BJ (cell line): Measurements from ENCODE around the gene MRS2. TPM values are rescaled to one million over a fixed set of nuclear protein-coding genes. Genes with fewer than 3 reads are reported as not detected.

Source experiments
- CTCF ChIA-PET: fragments of 350-600 bp; formaldehyde crosslinking; extraction: SDS; loops from one replicate; lab custom pipeline; 2021; ENCODE audit warnings: antibody characterized with exemption, inconsistent platforms; lab: Yijun Ruan, JAX
- POLR2A ChIA-PET: fragments of 300-600 bp; sonication (Branson Sonifier 250); formaldehyde crosslinking; extraction: SDS; loops from one replicate; lab custom pipeline; 2021; ENCODE audit warnings: antibody characterized with exemption; lab: Charles Lee
- DNase-seq: peaks from one replicate; pipeline ENCODE4 v3.0.0-alpha.2; 2011; ENCODE audit warnings: low read depth
- H3K27me3 ChIP-seq: 2 replicates; pipeline ENCODE4 v1.6.0; 2011; ENCODE audit warnings: low read length; ENCODE audit not compliant: control insufficient read depth, insufficient read depth
- H3K36me3 ChIP-seq: 2 replicates; pipeline ENCODE4 v1.5.1; 2011; ENCODE audit warnings: low read length; ENCODE audit not compliant: control insufficient read depth, insufficient read depth
- H3K4me3 ChIP-seq: 2 replicates; pipeline ENCODE4 v1.5.1; 2011; ENCODE audit warnings: low read depth, mild to moderate bottlenecking, control low read depth, low read length
- CTCF ChIP-seq: IDR thresholded peaks from 2 replicates; pipeline ENCODE4 v1.5.1; 2011; ENCODE audit warnings: low read depth, mild to moderate bottlenecking, control low read depth, inconsistent platforms, low read length, moderate library complexity; ENCODE audit not compliant: insufficient read depth
- polyA plus RNA-seq: library from polyadenylated mRNA; depleted of rRNA; stranded (reverse); fragments of >200 nt; gene quantifications from 2 replicates; pipeline ENCODE4 v1.2.3, GENCODE V29; 2011; rRNA removed
- small RNA-seq: library from RNA; depleted of rRNA; stranded (forward); fragments of <200 nt; gene quantifications from one replicate; pipeline ENCODE3, GENCODE V24; 2012; ENCODE audit warnings: low replicate concordance, low read depth; ENCODE audit not compliant: insufficient read length

Gene MRS2
- polyA plus RNA-seq, 1 experiment, result 6.5 TPM

GRCh38 chr6:24464253-24465038 is 61.7 kb downstream of the MRS2 start:
- ChIA-PET CTCF (no interaction called here), POLR2A (no interaction called here)
- no peak overlapping the region for H3K4me3 ChIP-seq
- H3K36me3 ChIP-seq, result no peaks in the 10 kb centered on the region
- DNase-seq, result no peak
- no peaks in the 10 kb centered on the region for H3K27me3 ChIP-seq
- TF ChIP-seq CTCF, result no peak

DNA sequence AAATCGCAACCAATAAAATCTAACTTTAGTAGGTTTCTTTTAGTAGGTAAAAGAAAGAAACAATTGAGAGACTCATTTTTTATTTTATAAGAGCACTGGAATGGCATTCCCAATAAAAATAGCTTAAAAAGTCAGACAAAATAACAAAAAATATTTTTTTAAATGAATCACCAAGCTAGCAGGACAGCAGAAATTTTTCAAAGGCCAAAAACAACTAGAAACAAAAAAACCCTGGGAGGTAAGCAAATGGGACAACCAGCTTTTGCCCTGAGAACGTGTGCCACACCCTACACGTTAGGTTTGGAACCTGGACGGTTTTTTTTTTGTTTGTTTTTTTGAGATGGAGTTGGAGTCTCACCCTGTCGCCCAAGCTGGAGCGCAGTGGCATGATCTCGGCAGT is 67.1 kb downstream of the MRS2 start:
- Histone ChIP-seq H3K36me3 (no peaks in the 10 kb centered on the region), H3K27me3 (no peaks in the 10 kb centered on the region), H3K4me3 (no peak overlapping the region)
- ChIA-PET CTCF (interaction anchor here (1.0 kb wide), 2 partner anchors 9 to 18 kb away, joined by 3 to 4 read pairs; no protein-coding TSS in a partner anchor), POLR2A (no interaction called here)
- no peak for DNase-seq
- no peak for TF ChIP-seq CTCF

- no peak for TF ChIP-seq CTCF
- CTCF ChIA-PET, result no interaction called here
- no peak overlapping the region for H3K4me3 ChIP-seq
- POLR2A ChIA-PET, result no interaction called here
- DNase-seq, result no peak
- H3K36me3 ChIP-seq, result no peaks in the 10 kb centered on the region
- no peaks in the 10 kb centered on the region for H3K27me3 ChIP-seq
These were observed 69.4 kb downstream of the MRS2 start for GRCh38 chr6:24472181-24472580.

Small RNA genes lying within 50 kb of the gene (small RNA-seq; reads per million reads assigned to genes)
- not detected for gene RNU6-391P

Other genes starting within 250 kb of the MRS2 start
- gene DCDC2, start 44.9 kb upstream of the MRS2 start, polyA plus RNA-seq, result not detected in 2 replicates
- gene GPLD1, start 86.6 kb downstream of the MRS2 start, polyA plus RNA-seq, result 0.22 and 0.47 TPM in 2 replicates
- 0.64 and 0.75 TPM in 2 replicates for gene ALDH5A1, start 92.0 kb downstream of the MRS2 start, polyA plus RNA-seq
- 0.01 TPM in 1 of 2 replicates, not detected in the other for gene KIAA0319, start 243.3 kb downstream of the MRS2 start, polyA plus RNA-seq